ENCODE results near the gene HAX1. TPM values are rescaled to one million over a fixed set of nuclear protein-coding genes. Genes with fewer than 3 reads are reported as not detected.
"Not testable (repeated sequence)": the region's sequence is repeated elsewhere in the genome, so short reads cannot be mapped to it uniquely, and the experiment has no call there.

HAX1 gene
- total RNA-seq, result 10 to 100 TPM; 63.9 to 71.6 TPM
- long read RNA-seq, donor 1, transcript HAX1-201 (7 exons, 1,227 nt), result major isoform, 28 of 38 reads
- long read RNA-seq, donor 1, partial matches to known transcripts, result 5 of 38 reads
- long read RNA-seq, donor 1, other reads (novel, unspliced or antisense), result 4 of 38 reads
- long read RNA-seq, donor 2, transcript HAX1-201 (7 exons, 1,227 nt), result major isoform, 144 of 167 reads
- long read RNA-seq, donor 2, partial matches to known transcripts, result 6 of 167 reads
- long read RNA-seq, donor 2, other reads (novel, unspliced or antisense), result 12 of 167 reads

DNA sequence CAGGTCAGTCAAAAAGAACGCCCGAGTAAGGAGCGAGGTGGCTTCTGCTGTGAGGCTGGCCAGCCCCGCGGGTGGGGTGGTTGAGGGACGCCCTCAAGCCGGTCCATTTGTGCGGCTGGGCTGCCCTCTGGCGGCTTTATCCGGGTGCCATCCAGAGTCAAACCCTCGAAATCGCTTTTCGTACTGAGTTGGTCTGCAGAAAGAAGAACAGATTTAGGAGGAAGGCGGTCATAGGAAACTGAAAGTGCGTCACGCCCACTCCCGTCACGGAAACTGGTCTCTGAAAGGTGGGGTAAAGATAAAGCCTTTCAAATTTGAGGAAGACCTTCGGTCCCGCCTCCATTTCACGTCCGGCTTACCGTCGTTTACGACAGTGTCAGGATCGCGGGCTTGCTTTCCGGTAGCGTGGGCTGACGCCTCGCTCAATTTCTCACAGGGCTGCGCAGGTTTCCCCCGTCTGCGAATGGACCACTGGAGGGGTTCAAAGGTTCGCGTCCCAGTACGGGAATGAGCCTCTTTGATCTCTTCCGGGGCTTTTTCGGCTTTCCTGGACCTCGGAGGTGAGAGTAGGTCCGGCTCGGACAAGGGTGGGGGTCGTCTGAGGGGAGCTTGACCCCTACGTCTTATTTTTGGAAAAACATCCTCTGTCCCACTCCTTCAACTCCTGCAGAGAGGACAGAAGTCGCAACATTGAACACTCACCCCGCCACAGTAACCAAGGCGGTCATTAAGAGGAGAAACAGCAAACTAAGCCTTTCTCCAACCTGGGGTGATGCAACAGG is at the start of gene HAX1:
HAX1 (plus strand) TSS at position 413 of the 782 bp plus-strand sequence; CDS start at position 508, 95 bp downstream.
- DNase-seq (ENCODE audit: low spot score), result peak; percentile 98
- intact Hi-C loops (cut with DNase I), result no loop called here

DNA sequence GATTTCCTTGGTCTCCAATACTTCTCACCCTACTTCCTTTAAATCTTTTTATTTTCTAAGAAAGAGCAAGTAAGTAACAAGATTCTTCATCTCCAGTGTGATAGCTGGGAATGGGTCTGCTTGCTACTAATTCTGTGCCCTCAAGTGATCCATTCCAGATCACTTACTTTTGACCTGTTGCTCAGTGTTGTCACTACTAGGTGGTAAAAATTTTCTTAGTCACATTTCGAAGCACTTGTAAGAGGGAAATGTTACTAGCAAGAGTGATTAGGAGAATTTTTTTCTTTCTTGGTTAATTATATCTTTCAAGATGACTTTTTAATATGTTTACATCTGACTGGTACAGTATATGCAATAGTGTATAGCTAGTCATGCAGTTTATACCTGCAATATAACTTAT is 49.5 kb upstream of the HAX1 start:
- DNase-seq (ENCODE audit: low spot score), result no peak
- intact Hi-C loops (cut with DNase I), result no loop called here

DNA sequence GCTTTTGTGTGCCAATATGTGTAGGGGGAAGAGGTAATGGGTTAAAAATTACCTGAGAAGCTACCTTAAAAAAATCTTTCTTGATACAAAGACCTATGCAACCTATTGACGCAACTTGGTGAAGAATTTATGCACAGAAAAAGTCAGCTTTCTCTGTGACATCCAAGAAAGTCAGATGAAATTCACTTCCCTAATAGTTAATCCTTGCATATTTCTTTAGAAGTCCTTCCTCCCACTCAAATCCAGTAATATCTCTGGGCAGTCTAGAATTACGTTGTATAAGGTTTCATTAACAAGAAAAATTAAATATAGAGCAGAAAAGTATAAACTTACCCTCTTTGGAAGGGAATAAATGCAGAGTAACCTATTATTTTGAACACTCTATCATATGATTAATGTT is 48.8 kb upstream of the HAX1 start:
- no peak for DNase-seq (ENCODE audit: low spot score)
- intact Hi-C loops (cut with DNase I), result no loop called here

DNA sequence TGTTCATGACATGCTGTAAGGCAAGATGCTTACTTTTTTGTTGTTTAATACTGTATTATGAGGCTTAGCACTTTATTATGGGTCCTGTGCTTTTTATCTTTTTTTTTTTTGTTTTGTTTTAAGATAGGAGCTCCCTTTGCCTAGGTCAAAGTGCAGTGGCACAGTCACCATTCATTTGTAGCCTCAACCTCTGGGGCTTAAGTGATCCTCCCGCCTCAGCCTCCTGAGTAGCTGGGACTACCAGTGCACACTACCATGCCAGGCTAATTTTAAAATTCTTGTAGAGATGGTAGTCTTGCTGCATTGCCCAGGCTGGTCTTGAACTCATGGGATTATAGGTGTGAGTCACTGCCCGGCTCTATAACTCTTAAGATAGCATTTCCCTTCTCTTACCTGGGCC is 47.1 kb upstream of the HAX1 start:
- no peak for DNase-seq (ENCODE audit: low spot score)
- intact Hi-C loops (cut with DNase I), result no loop called here

DNA sequence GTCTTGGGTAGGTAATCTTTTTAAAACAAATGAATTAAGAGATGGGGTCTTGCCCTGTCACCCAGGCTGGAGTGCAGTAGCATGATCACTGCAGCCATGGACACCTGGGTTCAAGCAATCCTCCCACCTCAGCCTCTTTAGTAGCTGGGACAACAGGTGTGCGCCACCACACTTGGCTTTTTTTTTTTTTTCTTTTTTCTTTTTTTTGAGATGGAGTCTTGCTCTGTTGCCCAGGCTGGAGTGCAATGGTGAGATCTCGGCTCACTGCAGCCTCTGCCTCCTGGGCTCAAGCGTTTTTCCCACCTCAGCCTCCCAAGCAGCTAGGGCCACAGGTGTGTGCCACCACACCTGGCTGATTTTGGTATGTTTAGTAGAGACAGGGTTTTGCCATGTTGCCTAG is 41.3 kb upstream of the HAX1 start:
- intact Hi-C loops (cut with DNase I); DNase-seq (ENCODE audit: low spot score): not testable (repeated sequence)

DNA sequence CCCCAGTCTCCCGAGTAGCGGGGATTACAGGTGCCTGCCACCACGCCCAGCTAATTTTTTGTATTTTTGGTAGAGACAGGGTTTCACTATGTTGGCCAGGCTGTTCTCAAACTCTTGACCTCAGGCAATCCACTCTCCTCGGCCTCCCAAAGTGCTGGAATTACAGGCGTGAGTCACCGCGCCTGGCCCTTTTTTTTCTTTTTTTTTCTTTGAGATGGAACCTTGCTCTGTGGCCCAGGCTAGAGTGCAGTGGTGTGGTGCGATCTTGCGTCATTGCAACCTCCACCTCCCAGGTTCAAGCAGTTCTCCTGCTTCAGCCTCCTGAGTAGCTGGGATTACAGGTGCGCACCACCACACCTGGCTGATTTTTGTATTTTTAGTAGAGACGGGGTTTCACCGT is 39.3 kb upstream of the HAX1 start:
- DNase-seq (ENCODE audit: low spot score), result not testable (repeated sequence)

DNA sequence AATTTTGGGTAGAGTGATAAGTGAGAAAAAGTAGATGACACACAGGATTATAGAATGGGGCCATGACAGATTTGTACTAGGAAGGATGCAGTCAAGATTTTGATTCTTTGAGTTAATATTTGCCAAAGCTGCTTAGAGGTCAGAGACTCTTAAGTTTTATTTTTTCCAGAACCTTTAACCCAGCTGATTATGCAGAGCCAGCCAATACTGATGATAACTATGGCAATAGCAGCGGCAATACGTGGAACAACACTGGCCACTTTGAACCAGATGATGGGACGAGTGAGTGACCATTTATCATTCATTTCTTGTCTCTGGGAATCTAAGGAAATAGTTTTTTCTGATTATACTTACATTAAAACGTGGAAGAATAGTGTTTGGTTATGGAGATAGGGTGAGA is 35.6 kb upstream of the HAX1 start:
- no peak for DNase-seq (ENCODE audit: low spot score)
- intact Hi-C loops (cut with DNase I), result no loop called here

More for the DNA sequence above, 39.3 kb upstream of the HAX1 start:
- intact Hi-C loops (cut with DNase I), result not testable (repeated sequence)

DNA sequence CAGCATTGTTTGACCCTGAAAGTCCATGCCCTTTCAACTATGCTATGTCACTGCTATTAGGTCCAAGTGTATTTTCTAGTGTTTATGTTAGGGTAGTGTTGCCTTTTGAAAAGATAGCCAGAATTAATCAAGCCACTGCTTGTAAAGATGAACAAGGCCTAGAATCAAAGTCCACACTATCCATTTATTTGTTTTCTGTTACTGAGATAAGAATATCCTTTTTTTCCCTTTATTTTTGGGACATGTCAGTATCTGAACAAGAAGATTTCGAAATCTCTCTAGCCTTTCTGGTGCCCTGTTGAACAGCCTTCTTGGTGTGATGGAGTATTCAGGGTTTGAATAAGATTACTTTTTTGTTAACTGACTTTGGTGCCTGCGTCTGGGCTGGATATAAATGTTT is 35.0 kb upstream of the HAX1 start:
- DNase-seq (ENCODE audit: low spot score), result no peak
- intact Hi-C loops (cut with DNase I), result no loop called here

DNA sequence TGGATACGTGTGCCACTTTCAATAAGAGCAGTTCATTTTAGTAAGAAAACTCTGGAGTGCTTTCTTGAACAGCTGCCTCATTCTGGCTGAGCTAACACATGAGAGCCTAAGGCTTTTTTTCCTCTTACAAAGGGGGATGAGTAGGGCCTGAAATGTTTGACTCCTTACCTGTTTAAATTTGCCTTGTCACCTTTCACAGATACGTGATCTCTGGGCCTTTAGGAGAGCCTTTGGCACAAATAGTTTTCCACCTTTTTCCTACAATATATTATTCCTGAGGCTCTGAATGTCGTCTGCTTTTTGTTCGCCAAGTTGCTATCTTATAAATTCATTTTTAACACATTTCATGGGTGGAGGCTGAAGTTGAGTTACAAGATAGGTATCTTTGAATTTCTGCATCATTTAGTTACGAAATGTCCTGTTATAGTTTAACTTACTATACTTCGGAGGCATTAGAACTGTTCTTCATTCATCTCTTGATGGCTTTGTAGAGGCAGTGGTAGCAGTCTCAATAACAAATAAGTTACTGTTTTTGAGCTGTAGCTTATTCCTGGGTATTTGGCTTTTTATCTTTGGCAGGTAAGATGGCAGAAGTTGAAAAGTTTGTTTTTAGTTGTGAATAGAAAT is 34.4 kb upstream of the HAX1 start:
- intact Hi-C loops (cut with DNase I), result no loop called here
- no peak for DNase-seq (ENCODE audit: low spot score)

DNA sequence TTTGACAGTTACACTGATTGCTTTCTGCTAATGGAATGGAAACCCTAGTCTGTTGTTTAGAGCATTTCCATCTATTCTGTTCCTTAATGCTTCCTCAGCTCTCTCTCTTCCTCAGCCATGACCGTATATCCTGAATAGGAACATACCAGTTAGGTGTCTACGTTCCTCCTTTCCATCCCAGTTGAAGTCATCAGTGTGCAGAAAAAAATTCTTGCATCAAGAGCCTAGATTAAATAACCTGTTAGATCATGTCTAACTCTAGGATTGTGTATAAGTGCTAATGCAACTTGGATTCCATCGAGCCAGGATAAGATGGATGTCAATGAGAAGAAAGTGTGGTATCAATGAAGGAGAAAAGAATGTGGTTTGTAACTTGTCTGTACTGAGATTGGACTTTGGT is 32.9 kb upstream of the HAX1 start:
- DNase-seq (ENCODE audit: low spot score), result no peak
- intact Hi-C loops (cut with DNase I), result no loop called here

DNA sequence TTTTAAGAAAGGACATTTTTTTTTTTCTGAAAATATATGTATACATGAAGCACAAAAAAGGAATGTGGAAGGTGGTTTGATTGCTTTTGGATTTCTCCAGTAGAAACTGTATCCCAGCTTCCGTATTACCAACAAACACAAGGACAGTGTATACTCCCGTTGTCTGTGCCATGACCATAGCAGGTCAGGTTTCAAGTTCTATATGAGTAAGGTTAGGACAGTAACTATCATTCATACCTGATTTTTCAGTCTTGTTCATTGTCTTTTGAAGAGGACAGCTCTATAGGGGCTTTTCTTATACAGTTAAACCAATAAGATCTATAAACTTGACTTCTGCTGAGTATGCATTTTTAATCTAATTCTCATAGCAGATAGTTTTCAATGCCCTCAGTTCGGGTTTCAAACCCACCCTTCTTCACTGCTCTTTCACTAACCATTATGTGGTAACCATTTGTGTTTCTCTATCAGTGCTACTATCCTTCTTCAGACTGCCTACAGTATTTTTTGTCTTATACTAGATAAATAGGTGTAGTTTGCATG is 32.1 kb upstream of the HAX1 start:
- no peak for DNase-seq (ENCODE audit: low spot score)
- intact Hi-C loops (cut with DNase I), result no loop called here

DNA sequence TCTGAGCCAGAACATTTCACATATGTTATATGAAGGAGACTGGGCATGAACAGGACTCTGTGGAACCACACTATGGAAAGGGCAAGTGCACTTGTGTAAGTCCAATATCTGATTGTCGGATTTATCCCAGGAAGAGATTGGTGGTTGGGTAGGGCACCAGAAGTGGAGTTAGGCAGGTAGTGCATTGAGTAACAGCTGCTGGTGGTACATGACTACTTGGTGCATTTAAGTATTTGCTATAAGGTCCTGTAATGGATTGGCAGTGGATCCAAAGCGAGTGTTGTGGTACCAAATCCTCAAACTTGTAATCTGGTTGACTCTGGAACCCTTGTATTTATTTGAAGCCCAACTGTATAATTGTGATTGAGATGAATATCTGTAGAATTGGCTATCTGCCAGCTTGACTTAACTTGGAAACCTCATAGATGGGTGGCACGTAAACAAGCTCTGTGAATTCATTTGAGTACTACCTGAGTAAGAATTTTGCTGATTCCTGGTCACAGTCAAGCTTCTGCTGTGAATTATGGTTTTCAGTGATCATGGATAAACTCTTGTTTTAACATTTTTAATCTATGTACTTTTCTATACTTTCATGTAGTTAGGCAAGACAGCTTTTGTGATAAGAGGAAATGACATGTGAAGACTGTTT is 30.6 kb upstream of the HAX1 start:
- DNase-seq (ENCODE audit: low spot score), result no peak

DNA sequence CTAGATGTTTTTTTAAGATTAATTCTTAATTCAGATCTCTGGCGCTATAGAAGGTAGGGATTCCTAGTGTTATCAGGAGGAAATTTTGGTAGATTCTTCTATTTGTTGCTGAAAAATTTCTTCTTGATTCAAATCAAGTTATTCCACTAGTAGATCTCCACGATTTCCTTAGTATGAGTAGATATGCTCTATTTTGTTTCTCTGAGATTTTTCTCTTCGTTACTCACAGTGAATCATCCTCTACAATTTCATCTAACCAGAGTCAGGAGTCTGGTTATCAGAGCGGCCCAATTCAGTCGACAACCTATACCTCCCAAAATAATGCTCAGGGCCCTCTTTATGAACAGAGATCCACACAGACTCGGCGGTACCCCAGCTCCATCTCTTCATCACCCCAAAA is 18.8 kb upstream of the HAX1 start:
- DNase-seq (ENCODE audit: low spot score), result no peak
- intact Hi-C loops (cut with DNase I), result no loop called here

More for the DNA sequence above, 30.6 kb upstream of the HAX1 start:
- intact Hi-C loops (cut with DNase I), result no loop called here

DNA sequence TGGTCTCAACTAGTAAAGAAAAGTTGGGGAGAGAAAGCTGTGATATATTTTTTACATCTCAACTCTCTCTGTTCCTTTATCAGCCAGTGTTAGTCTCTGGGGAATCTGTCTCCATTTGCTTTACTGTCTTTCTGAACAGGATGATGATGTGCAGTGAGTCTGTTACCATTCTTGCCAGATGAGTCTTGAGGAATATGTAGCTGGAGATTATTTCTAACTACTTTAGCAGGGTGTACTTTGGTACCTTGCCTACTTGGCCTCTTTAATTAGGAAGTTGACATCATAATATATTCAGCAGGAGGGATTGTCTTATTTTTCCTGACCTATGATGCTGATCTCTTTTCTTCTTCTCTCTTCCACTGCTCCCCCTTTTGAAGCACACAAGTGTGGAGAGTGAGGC is 15.7 kb upstream of the HAX1 start:
- DNase-seq (ENCODE audit: low spot score), result no peak
- intact Hi-C loops (cut with DNase I), result no loop called here

DNA sequence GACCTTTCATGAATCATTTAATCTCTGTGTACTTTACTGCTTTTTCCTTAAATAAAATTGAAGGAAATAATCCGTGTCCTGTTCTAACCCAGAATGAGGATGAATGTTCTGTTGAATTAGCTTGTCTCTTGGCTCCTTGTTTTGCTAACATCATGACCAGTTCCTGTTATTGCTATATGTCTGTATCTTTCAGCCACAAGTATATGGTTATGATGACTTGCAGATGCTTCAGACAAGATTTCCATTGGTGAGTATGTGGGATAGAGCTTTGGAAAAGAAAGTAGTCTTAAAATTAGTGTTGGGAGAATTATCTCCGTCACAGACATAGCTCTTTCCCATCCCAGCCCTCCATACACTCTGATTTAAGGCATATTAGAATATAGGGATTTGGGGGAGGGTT is 13.6 kb upstream of the HAX1 start:
- no peak for DNase-seq (ENCODE audit: low spot score)

DNA sequence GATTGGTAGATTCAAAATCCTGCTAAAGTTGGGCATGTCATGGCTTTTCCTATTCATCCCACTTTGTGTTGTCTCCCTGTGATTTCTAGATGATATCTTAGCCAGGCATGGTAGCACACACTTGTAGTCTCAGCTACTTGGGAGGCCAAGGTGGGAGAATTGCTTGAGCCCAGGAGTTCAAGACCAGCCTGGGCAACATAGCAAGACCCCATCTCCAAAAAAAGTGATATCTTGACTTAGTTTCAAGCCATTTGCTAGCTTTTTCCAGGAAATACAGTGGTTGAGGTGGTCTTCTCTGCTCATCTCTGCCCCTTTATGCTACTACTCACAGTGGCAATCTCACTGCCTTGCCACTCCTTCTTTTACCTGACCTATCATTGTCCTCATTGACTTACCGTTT is 12.3 kb upstream of the HAX1 start:
- intact Hi-C loops (cut with DNase I), result no loop called here
- no peak for DNase-seq (ENCODE audit: low spot score)

More for the DNA sequence above, 13.6 kb upstream of the HAX1 start:
- intact Hi-C loops (cut with DNase I), result no loop called here

DNA sequence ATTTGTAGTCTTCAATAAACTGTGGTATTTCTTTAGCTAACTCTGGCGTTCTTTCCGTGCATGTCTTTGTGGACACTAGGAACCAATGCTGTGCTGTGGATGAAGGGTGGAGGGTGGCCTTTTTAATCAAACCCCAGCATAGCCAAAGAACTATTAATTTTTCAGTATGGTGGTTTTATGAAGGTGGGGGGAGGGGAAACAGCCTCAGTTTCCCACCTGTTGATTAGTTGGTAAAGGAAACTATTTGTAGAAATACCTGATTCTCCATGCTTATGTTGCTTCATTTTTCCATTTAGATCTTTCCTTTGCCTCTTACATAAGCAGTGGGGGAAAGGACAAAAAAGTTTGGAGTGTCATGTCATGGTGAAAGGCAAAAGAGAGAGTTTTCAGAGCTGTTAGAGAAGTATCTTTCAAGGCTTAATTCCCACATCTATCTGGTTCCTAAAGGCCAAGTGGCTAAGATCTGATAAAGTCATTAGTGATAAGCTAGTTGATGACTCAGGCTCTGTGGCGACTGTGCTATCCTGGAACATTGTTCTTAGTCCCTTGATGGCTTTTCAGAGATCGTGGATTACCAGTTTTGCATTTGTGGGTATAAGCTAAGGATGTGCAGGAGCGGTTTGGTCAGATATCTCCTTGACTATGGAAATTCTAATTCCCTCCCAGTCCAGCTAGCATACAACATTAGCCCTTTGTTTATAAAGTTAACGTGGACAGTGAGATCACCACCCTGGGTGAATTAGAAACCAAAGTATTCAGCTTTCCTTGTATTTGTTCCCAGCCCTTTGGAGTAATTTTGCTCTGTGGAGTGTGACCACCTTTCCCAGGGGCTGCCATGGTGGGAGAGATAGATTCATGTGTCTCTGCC is 8.7 kb upstream of the HAX1 start:
- intact Hi-C loops (cut with DNase I), result no loop called here
- no peak for DNase-seq (ENCODE audit: low spot score)

DNA sequence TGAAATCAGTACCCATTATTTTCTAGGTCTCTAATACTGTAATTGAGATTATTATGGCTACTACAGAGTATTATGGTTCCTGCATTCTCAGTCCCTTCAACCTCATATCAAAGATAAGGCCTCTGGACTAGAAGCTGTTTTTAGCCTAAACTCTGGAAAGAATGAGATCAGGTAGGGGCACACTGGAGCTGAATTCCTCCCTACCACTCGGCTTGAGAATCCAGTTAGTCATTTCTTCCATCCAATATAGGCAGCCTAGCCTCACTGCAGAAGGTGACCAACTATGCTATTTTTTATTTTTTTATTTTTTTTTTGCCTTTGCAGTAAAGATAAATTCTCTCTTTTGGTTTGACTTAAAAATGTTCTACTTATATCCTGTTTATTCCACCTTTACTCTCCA is 8.0 kb upstream of the HAX1 start:
- no peak for DNase-seq (ENCODE audit: low spot score)
- intact Hi-C loops (cut with DNase I), result no loop called here

DNA sequence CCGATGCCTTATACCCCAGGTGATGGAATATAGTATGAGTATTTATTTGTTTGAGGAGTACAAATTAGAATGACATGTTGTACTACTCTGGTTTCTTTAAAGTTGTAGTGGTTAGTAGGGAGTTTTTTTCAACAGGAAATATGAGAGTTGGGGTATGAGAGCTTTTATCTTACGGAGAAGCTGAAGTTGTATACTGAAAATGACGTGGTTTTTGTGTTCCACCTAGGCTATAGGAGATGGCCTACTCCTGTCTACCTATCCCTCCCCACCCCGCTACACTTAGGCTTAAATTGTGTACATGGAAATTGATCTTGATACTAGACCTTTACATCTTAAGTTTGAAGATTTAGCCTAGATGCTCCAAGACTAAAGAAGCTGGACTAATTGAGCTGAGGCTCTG is 6.8 kb upstream of the HAX1 start:
- intact Hi-C loops (cut with DNase I), result loop anchor here in 1 of 2 donors (5.0 kb wide), 1 partner anchor 77 kb away; no protein-coding TSS in a partner anchor
- no peak for DNase-seq (ENCODE audit: low spot score)

Measured in posterior vena cava (tissue), 2 donors.